GM21390 (cell line): ENCODE measurements around the gene XYLT1.
"Not testable (repeated sequence)": the region's sequence is repeated elsewhere in the genome, so short reads cannot be mapped to it uniquely, and the experiment has no call there.

ENCODE experiments used
- ATAC-seq: cut with Tn5 transposase; IDR thresholded peaks from one replicate; pipeline ENCODE4 v1.9.1; 2021; ENCODE audit not compliant: unreplicated experiment

The XYLT1 gene, protein sequence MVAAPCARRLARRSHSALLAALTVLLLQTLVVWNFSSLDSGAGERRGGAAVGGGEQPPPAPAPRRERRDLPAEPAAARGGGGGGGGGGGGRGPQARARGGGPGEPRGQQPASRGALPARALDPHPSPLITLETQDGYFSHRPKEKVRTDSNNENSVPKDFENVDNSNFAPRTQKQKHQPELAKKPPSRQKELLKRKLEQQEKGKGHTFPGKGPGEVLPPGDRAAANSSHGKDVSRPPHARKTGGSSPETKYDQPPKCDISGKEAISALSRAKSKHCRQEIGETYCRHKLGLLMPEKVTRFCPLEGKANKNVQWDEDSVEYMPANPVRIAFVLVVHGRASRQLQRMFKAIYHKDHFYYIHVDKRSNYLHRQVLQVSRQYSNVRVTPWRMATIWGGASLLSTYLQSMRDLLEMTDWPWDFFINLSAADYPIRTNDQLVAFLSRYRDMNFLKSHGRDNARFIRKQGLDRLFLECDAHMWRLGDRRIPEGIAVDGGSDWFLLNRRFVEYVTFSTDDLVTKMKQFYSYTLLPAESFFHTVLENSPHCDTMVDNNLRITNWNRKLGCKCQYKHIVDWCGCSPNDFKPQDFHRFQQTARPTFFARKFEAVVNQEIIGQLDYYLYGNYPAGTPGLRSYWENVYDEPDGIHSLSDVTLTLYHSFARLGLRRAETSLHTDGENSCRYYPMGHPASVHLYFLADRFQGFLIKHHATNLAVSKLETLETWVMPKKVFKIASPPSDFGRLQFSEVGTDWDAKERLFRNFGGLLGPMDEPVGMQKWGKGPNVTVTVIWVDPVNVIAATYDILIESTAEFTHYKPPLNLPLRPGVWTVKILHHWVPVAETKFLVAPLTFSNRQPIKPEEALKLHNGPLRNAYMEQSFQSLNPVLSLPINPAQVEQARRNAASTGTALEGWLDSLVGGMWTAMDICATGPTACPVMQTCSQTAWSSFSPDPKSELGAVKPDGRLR

DNA sequence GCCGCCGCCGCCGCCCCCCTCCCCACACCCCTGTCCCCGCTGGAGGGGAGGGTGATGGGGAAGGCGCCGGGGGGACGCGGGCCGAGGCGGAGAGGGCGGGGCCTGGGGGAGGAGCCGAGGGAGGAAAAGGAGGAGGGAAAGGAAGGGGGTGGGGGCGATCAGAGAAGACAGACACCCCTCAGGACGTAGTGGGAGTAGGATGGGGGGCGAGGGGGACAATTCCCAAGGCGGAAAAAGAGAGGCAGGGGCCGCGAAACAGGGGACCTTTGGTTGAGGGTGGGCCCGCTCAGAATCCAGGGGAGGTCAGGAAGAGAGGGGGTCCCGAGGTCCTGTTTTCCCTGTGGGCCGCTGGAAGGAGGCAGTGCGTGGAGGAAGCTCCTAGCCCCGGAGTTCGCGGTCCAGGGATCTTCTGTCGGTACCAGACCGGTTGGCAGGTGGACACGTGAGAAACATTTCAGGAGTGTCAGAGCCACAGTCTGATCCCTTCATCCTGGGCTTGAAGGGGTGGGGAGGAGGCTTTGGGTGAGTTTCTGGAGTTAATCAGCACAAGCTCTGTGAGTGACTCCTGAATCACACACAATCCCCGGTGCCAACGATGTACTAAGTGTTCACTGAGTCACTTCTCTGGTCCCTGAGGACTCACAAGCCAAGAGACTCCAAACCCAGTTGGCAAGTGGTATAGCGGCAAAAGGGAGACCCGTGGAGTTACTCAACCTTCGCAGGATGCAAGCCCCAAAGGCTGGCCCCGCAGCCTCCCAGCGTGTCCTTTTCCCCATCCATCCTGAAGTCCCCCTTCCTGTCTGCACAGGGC lies at the start of gene XYLT1:
Gene XYLT1 (minus strand): TSS at position 53 of the 811 bp plus-strand sequence. CDS start 164 bp downstream, outside the sequence.
- ATAC-seq, result no peak

DNA sequence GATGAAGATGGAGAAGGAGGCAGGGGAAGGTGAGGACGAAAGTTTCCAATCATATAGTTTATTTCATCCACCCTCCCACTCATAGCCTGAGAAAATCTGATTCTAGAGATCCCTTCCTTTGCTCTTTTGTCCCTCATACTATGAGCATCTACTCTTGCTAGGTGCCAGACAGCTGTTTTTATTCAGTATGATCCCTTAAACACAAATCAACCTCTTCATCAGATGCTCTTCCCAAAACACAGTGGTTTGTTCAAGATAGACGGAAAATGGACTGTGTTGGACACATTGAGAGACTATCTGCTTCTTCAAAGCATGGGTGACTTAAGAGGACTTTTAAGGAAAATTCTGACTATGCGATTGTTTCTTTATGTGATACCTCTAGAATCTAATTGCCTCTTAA lies 49.4 kb upstream of the XYLT1 start:
- ATAC-seq, result no peak

DNA sequence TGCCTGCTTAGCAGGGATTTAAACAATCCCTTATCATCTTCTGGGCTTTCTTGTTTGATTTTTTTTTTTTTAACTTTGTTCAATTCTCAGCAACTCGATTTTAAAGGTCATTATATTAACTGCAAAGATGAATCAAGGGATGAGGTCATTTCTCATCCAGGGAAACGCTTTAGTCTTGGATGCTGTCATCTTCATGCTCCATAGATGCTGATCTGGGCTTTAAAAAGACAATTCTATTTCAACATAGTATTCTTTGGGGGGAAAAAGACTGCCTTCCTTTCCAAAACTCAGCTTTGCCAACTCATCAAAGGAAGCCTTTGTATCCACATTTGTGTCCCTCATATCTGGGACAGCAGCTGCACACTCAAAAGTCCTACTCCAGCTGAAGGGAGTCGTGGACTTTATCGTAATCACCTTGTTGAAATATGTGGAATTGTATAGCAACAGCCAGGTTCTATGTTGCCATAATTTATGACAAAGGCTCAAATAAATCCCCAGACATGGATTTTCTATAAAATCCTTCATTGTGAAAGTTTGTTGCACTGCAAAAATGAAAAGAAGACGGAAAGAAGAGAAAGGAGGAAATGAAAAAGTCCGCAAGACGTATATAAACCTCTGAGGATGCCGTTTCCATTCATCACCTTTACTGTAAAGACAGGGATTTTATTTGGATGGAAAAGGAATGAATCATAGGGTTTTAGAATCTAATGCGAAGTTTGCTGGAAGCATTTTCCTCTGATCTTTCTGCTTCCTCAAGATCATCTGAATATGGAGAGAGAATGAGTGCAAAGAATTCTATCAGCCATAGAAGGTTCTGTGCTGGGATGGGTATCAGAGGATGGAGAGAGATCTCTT lies 48.6 kb upstream of the XYLT1 start:
- ATAC-seq, result no peak

DNA sequence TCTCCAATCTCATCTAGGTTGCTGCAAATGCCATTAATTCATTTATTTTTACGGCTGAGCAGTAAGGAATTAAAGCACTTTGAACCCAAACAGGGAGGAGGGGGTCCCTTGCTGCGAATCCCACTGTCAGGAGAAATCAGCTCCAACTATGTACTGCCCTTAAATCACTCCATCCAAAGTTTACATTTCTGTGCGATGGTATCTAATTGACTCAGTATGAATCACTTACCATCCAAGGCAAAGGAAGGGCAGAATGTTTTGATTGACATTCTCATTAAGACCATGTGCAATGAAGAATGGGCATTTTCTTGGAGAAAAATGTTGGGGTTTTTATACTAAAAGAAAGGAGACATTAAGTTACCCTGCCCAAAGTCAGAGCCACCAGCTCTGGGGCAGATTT lies 47.7 kb upstream of the XYLT1 start:
- no peak for ATAC-seq

DNA sequence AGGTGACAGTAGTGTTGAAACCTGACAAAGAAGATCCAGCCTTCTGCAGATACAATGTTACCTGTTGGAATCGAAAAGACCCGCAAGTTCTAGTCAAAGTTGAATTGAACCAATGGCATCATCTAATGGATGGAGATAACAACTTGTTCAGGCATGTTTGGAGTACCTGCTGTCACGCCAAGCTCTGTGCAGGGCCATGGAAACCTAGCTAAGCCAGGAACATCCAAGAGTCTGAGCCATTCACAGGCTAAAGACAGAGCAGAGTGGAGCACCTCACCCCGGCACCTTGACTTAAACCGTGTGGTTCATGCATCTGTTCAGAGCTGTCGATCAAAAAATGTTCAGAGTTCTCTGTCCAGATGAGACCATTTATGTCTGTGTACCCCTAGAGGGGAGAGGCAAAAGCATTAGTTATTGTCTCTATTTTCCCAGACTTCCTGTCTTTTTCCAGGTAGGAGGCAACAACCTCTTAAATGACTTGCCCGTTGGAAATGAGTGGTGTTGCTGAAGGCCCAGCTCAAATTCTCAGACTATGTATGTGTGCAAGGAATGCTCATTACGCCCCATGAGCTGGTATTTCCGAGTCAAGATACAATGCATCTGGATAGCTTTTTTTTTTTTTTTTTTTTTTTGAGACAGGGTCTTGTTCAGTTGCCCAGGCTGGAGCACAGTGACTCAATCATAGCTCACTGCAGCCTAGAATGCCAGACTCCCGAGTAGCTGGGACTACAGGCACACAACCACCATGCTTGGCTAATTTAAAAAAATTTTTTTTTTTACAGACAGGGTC lies 44.9 kb upstream of the XYLT1 start:
- no peak for ATAC-seq

DNA sequence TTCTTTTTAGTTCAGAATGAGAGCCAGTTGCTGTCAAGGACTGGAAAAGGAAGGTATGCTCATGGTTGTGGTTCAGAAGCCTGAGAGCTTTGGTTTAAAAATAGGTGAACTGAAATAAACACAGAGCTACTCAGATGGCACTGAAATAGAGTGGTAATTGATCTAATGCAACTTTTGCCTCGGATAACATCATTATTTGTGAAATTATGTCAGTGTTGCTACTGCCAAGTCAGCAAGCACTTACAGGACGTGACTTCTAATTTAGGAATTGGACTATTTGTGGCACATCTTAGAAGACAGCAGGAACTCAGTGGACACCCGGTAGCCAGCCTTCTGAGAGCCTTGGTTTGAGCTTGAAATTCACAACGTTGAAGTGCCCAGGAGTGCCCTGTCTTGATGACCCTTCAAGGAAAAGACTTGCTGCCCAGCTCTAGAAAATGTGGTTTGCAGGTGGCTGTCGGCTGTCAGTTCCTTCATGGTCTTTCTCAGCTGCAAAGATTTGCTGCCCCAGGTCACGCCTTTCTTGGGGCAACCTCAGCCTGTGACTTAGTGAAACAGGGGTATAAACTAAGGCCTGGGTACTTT lies 42.0 kb upstream of the XYLT1 start:
- ATAC-seq, result no peak

DNA sequence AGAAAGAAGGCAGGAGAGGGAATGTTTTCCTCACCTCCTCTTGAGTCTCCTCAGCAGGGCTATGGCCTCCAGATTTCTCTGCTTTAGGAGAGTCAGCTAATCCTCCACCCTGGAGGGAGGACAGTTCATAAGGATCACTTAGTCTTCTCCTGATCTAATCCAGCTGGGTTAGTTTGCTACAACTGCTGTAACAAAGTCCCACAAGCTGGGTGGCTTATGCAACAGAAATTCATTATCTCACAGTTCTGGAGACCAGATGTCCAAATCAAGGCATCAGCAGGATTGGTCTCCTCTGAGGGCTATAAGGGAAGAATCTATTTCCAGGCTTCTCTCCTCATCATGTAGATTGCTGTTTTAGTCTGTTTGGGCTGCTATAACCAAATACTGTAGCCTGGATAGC lies 40.6 kb upstream of the XYLT1 start:
- no peak for ATAC-seq

DNA sequence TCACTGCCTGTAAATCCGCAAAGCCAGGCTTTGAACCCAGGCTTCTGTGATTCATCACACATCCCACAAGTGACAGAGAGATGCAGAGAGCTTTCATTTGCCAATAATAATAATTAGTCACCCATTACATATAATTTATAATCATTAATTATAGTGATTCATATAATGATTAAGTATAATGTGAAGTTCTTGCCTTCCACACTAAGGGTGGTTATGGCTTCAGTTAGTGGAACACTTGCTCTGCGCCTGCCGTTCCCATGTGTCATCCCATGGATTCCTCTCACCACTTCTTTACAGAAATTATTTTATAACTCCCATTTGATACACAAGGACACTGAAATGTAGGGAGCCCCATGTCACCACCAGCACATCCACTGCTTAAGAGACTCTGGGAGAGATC lies 39.8 kb upstream of the XYLT1 start:
- no peak for ATAC-seq

DNA sequence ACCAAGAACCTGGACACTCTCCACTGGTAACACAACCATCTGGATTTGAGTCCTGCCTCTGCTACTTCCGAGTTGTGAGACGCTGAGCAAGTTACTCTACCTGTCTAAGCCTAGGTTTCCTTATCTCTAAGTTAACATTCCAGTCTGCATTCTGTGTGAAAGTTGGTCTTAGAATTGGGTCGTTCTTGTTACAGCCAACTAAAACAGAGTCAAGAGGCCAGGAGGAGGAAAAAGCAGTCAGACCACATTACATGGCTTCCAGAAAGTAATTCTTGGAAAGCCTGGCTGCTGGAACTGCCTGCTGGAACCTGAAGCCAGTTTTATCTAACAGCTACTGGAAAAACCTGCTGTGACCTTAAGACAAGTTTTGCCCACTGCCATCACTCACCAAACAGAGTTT lies 38.4 kb upstream of the XYLT1 start:
- ATAC-seq, result no peak

DNA sequence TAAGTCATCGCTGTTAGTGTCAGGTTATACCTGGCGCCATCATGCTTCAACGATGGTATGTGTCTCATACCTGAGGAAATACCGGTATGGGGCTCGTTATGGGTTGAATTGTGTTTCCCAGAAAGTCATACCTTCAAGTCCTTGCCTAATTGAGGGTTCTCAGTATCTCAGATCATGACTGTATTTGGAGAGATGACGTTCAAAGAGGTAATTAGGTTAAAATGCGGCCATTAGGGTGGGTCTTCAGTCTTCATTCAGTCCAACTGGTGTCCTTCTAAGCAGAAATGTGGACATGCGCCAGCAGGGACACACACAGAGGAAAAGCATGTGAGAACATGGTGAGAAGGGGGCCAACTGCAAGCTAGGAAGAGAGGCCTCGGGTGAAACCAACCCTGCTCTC lies 37.5 kb upstream of the XYLT1 start:
- no peak for ATAC-seq

DNA sequence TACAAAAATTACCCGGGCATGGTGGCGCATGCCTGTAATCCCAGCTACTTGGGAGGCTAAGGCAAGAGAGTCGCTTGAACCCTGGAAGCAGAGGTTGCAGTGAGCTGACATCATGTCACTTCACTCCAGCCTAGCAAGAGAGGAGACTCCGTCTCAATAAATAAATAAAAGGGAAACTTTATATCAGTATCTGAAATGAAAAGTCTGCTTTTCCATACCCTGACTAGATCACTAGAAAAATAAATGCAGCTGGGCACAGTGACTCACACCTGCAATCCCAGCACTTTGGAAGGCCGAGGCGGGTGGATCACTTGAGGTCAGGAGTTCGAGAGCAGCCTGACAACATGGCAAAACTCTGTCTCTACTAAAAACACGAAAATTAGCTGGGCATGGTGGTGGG lies 36.8 kb upstream of the XYLT1 start:
- not testable (repeated sequence) for ATAC-seq

DNA sequence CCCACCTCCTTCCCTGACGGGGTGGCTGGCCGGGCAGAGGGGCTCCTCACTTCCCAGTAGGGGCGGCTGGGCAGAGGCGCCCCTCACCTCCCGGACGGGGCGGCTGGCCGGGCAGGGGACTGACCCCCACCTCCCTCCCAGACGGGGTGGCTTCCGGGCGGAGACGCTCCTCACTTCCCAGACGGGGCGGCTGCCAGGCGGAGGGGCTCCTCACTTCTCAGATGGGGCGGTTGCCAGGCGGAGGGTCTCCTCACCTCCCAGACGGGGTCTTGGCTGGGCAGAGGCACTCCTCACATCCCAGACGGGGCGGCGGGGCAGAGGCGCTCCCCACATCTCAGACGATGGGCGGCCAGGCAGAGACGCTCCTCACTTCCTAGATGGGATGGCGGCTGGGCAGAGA lies 35.1 kb upstream of the XYLT1 start:
- ATAC-seq, result not testable (repeated sequence)

DNA sequence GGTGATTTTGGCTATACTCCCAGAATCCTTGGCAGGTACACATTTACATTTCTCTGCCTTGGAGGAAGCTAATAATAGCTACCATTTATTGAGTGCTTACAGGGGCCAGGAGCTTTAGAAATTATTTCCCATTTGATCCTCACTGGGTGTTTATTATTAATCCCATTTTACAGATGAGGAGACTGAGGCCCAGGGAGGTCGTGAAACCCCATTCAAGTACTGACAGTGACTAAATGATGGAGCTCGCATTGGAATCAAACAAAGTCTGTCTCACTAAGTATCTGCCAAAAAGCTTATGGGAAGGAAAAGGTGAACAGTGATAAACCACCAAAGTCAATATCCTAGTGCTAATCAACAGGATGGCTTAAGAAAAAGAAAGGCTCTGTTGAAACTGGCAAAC lies 33.3 kb upstream of the XYLT1 start:
- no peak for ATAC-seq

DNA sequence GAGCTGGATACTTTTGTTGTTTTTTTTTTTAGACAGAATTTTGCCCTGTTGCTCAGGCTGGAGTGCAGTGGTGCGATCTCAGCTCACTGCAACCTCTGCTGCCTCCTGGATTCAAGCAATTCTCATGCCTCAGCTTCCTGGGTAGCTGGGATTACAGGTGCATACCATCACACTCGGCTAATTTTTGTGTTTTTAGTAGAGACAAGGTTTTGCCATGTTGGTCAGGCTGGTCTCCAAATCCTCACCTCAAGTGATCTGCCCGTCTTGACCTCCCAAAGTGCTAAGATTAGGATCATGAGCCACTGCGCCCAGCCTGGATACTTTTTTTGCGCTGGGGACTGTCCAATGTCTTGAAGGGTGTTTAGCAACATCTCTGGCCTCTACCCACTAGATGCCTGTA lies 32.6 kb upstream of the XYLT1 start:
- no peak for ATAC-seq

DNA sequence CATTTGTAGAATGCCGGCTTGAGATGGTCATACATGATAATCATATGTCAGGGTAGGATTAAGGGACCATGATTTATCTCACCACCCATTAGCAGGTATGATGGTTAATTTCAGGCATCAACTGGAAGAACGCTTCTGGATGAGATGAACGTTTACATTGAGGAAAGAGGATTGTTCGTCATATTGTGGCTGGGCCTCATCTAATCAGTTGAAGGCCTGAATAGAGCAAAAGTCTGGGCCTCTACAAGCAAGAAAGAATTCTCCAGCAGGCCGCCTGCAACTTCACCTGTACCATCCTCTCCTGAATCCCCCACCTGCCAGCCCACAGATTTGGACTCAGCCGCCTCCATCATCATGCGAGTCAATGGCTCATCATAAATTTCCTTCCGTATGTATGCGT lies 30.6 kb upstream of the XYLT1 start:
- no peak for ATAC-seq

DNA sequence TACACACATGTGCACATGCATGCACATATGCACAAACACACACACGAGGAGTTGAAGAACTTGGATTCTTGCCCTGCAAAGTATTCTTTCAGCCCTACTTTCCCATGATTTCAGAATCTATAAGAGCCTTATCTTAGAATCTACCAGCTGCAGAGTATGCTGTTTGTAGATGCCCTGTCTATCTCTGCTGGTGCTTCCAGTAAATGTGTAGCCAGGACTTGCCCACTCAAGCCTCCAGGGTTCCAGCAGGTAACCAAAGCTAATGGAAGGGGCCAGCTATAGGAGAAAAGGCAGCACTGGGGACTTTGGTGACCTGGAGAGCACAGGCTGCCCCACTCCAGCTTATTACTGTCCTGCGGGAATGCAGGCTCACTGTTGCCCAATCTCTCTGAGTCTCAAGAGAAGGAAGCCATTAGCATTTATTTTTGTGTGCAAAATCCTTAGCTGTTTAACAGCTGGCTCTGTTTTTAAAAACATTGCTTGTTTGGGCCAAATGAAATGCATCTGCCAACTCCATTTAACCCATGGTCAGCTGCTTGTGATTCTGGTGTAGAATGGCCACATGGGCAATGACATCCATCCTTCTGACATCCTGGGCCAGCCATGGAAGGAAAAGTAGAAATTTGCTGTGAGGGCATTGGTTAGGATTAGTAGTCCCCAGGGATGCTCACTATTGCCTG lies 28.6 kb upstream of the XYLT1 start:
- no peak for ATAC-seq

DNA sequence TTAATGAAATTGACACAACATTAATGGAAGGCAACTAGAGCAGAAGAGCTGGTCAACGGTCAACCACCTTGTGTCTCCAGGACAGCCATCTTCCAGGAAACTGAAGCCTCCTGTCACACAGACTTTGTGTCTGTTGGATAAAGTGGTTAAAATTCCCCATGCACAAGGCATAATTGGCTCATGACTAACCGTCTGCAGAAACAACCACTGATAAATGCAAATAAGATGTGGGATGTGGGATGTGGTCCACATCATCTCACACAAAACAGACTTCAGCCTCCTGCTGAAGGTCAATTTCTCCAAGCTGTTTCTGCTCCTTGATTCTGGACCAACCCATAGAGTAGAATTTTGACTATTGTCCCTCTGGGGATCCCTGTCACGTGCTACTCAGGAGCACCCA lies 26.9 kb upstream of the XYLT1 start:
- ATAC-seq, result no peak

DNA sequence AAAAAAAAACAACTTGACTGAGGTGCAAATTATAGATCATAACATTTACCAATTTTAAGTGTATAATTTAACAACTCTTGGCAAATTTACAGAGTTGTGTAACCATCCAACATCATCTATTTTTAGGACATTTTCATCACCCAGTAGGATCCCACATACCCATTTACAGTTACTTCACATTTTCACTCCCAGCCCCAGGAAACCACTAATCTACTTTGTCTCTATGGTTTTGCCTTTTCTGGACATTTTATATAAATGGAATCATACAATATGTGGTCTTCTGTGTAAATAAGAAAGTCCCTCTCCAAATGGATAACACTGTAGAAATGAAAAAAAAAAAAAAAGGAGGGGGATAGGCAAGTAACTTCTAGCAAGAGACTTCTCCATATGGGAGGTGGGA lies 26.1 kb upstream of the XYLT1 start:
- ATAC-seq, result no peak

DNA sequence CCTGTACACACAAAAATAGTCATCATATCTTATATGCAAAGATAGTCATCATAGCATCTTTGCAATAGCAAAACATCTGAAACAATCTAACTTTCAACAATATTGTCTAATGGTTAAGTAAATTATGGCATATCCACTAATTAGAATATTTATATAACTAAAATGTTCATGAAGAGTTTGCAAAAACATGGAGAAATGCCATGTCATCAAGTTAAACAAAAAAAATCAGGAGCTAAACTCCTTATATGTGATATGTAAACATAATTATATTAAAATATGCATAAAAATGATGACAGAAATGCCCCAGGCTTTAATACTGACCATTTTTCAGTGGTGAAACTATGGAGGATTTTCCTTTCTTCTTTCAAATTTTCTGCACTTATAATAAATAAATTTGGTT lies 22.3 kb upstream of the XYLT1 start:
- ATAC-seq, result no peak
